HG02885 (cell line): ENCODE measurements around the gene ATF6B.

Source experiments
- ATAC-seq: cut with Tn5 transposase; IDR thresholded peaks from one replicate; pipeline ENCODE4 v1.9.1; 2021; ENCODE audit warnings: mild to moderate bottlenecking; ENCODE audit not compliant: unreplicated experiment, poor library complexity

ATF6B gene

GRCh38 chr6:32127717-32128592 is at the start of gene ATF6B:
ATF6B (minus strand) TSS chr6:32128246; CDS start chr6:32128207, 39 bp downstream.
- peak; percentile 81 for ATAC-seq

- ATAC-seq: no peak
Measured at GRCh38 chr6:32177183-32177787, 49.2 kb upstream of the ATF6B start.

GRCh38 chr6:32176476-32177182 is 48.6 kb upstream of the ATF6B start:
- ATAC-seq: no peak

- peak; percentile 50 for ATAC-seq
Measured at GRCh38 chr6:32175711-32176475, 47.8 kb upstream of the ATF6B start, which contains the start of gene AGPAT1. AGPAT1 (minus strand) TSS chr6:32176084; CDS start chr6:32171496, 4,588 bp downstream.

- ATAC-seq: no peak
Measured at GRCh38 chr6:32175322-32175710, 47.3 kb upstream of the ATF6B start.

GRCh38 chr6:32174416-32174815 is 46.4 kb upstream of the ATF6B start:
- no peak for ATAC-seq

GRCh38 chr6:32173051-32173727 is 45.1 kb upstream of the ATF6B start:
- ATAC-seq: no peak

GRCh38 chr6:32171234-32171633 is 43.2 kb upstream of the ATF6B start:
- ATAC-seq: no peak

- ATAC-seq: no peak
Measured at GRCh38 chr6:32170294-32170693, 42.2 kb upstream of the ATF6B start.

GRCh38 chr6:32168807-32169591 is 41.0 kb upstream of the ATF6B start:
- no peak for ATAC-seq

- no peak for ATAC-seq
Measured at GRCh38 chr6:32168350-32168749, 40.3 kb upstream of the ATF6B start.

- ATAC-seq: no peak
Measured at GRCh38 chr6:32167761-32168262, 39.8 kb upstream of the ATF6B start.

- no peak for ATAC-seq
Measured at GRCh38 chr6:32167154-32167760, 39.2 kb upstream of the ATF6B start.

- ATAC-seq: no peak
Measured at GRCh38 chr6:32166411-32167061, 38.5 kb upstream of the ATF6B start.

- ATAC-seq: no peak
Measured at GRCh38 chr6:32164295-32164694, 36.2 kb upstream of the ATF6B start, which contains the start of gene EGFL8. EGFL8 (plus strand) TSS chr6:32164595; CDS start chr6:32166166, 1,571 bp downstream.

- ATAC-seq: no peak
Measured at GRCh38 chr6:32163559-32164258, 35.7 kb upstream of the ATF6B start.

- no peak for ATAC-seq
Measured at GRCh38 chr6:32158052-32158451, 30.0 kb upstream of the ATF6B start.
